Skeletal muscle tissue (tissue), 4 donors: ENCODE data around the gene CEP112. TPM values are rescaled to one million over a fixed set of nuclear protein-coding genes. Genes with fewer than 3 reads are reported as not detected.

Experiments
- H3K27ac ChIP-seq: one replicate; pipeline ENCODE4 v1.7.0; 2013; ENCODE audit warnings: mild to moderate bottlenecking, low read depth, low read length, inconsistent platforms
- H3K27me3 ChIP-seq, 3 donors: one replicate each; pipeline ENCODE4 v1.7.0; 2013; ENCODE audit warnings: low read length in 3 of 3; ENCODE audit not compliant: control insufficient read depth in 3 of 3, insufficient read depth in 3 of 3
- H3K36me3 ChIP-seq, 3 donors: one replicate each; pipeline ENCODE4 v1.7.0; 2013; ENCODE audit warnings: low read length in 3 of 3; ENCODE audit not compliant: control insufficient read depth in 3 of 3, insufficient read depth in 3 of 3
- H3K4me1 ChIP-seq, 3 donors: one replicate each; pipeline ENCODE4 v1.7.0; 2013; ENCODE audit warnings: low read length in 3 of 3, mild to moderate bottlenecking in 3 of 3; ENCODE audit not compliant: control insufficient read depth in 3 of 3, insufficient read depth in 3 of 3
- H3K4me3 ChIP-seq, 3 donors: one replicate each; pipeline ENCODE4 v1.7.0; 2013; ENCODE audit warnings: low read length in 3 of 3
- H3K9ac ChIP-seq, 3 donors: one replicate each; pipeline ENCODE4 v1.7.0; 2013; ENCODE audit warnings: low read length in 3 of 3, mild to moderate bottlenecking in 3 of 3, moderate library complexity in 2 of 3, low read depth in 1 of 3
- H3K9me3 ChIP-seq, 3 donors: one replicate each; pipeline ENCODE4 v1.7.0; 2013; ENCODE audit warnings: low read length in 3 of 3; ENCODE audit not compliant: control insufficient read depth in 3 of 3
- total RNA-seq: library from RNA; depleted of rRNA; stranded (reverse); fragments of >200 nt; gene quantifications from one replicate; pipeline ENCODE4 v1.2.3, GENCODE V29; 2014
- donor health status: Osteomylitis.

CEP112 gene
- total RNA-seq, 1 donor from 2014 or later, result 16.2 TPM

- H3K36me3 ChIP-seq, result peaks cover 0 to 6% (median 0%) of the 10 kb centered on the region in 3 donors
- no peak overlapping the region for H3K27ac ChIP-seq
- H3K9me3 ChIP-seq, result no peaks in the 10 kb centered on the region
Observed at GRCh38 chr17:66016231-66016630, 175.7 kb downstream of the CEP112 start.

GRCh38 chr17:66008680-66009079, 183.3 kb downstream of the CEP112 start:
- Histone ChIP-seq H3K9me3 (no peaks in the 10 kb centered on the region), H3K27ac (no peak overlapping the region), H3K36me3 (no peaks in the 10 kb centered on the region), H3K4me1 (no peaks in the 10 kb centered on the region), H3K9ac (no peak overlapping the region), H3K27me3 (no peaks in the 10 kb centered on the region), H3K4me3 (no peak overlapping the region)

More at GRCh38 chr17:66016231-66016630, 175.7 kb downstream of the CEP112 start:
- Histone ChIP-seq H3K27me3 (no peaks in the 10 kb centered on the region), H3K4me3 (no peak overlapping the region), H3K4me1 (no peaks in the 10 kb centered on the region), H3K9ac (no peak overlapping the region)

DNA sequence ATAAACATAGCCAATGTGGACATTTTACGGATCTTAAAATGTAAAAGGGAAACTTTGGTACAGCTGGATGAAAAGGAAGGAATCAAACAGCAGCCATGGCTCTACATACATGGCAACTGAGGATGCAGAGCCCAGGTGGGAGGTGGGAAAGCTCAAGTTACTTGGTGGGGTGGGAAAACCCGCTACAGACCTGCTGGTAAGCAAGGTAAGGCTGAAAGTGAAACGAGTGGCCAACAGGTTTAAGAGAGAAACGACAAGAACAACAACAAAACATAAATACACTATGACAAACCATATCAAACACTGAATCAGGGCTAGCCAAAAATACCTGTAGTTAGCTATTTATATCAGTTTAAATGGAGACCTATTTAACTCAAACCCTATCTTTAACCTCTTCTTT, 185.3 kb downstream of the CEP112 start:
- H3K4me3 ChIP-seq, result no peak overlapping the region
- no peaks in the 10 kb centered on the region for H3K36me3 ChIP-seq
- no peak overlapping the region for H3K9ac ChIP-seq
- no peaks in the 10 kb centered on the region for H3K9me3 ChIP-seq
- no peaks in the 10 kb centered on the region for H3K27me3 ChIP-seq
- H3K27ac ChIP-seq, result no peak overlapping the region
- H3K4me1 ChIP-seq, result no peaks in the 10 kb centered on the region

DNA sequence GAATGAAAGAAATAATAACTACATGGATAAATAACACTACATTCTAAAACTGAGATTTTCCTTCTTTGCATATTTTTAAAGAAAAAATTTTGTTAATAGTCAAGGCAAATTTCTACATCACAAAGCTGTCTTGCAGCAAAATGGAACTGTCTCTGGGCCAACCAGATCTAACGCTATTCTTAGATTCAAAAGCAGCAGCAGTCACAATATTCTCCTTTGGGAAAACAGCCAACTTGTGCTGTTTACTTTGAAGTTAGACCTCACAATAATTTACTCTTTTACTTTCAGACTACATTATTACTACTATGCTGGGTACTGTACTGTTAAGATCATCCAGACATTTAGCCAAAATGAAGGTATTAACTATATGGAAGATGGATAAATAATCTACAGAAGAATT, 189.1 kb downstream of the CEP112 start:
- Histone ChIP-seq H3K9me3 (no peaks in the 10 kb centered on the region), H3K36me3 (peaks cover 0 to 5% (median 4%) of the 10 kb centered on the region in 3 donors), H3K4me1 (no peaks in the 10 kb centered on the region), H3K27me3 (no peaks in the 10 kb centered on the region), H3K9ac (no peak overlapping the region), H3K27ac (no peak overlapping the region), H3K4me3 (no peak overlapping the region)

DNA sequence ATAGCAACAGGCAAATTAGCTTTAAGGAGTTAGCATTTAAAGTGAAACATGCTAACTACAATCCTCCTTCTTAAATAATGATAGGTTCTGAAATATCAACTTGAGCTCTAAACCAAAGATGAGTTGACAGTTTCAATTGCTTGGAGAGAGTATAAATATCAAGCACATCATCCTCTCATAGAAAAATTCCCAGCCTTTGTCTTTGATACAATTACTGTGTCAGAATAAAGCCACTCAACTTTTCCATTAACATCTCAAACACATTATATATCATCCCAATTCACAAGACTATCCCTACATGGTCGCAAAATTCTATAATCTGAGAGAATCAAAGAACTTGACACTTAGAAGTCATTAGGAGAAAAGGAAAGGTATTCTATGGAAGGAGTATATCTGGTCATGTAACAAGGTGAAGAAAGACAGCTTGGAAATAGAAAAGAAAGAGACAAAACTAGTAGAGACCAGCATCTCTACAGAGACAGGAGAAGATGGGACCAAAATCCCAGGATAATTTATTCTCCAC, 189.8 kb downstream of the CEP112 start:
- no peaks in the 10 kb centered on the region for H3K4me1 ChIP-seq
- H3K27me3 ChIP-seq, result no peaks in the 10 kb centered on the region
- no peaks in the 10 kb centered on the region for H3K9me3 ChIP-seq
- H3K36me3 ChIP-seq, result peaks cover 0 to 5% (median 4%) of the 10 kb centered on the region in 3 donors
- no peak overlapping the region for H3K4me3 ChIP-seq
- no peak overlapping the region for H3K9ac ChIP-seq
- H3K27ac ChIP-seq, result no peak overlapping the region

DNA sequence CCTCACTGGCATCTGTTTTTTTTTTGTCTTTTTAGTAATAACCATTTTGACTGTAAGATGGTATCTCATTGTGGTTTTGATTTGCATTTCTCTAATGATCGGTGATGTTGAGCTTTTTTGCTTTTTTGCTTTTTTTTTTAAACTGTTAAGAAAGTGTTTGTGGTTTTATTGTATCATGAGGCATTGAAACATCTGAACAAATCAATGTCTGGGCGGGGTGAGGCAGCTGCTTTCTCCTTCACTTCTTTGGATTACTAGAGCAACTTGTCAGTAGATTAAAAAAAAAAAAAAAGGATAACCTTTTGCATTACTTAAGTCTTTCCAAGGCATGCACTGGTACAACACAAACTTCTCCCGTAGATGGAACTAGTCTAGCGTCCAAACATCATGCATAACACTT, 191.7 kb downstream of the CEP112 start:
- H3K9me3 ChIP-seq, result no peaks in the 10 kb centered on the region
- H3K4me3 ChIP-seq, result no peak overlapping the region
- no peak overlapping the region for H3K27ac ChIP-seq
- H3K9ac ChIP-seq, result no peak overlapping the region
- no peaks in the 10 kb centered on the region for H3K27me3 ChIP-seq
- H3K36me3 ChIP-seq, result peaks cover 0 to 5% (median 4%) of the 10 kb centered on the region in 3 donors
- no peaks in the 10 kb centered on the region for H3K4me1 ChIP-seq

- Histone ChIP-seq H3K27me3 (no peaks in the 10 kb centered on the region), H3K4me1 (no peaks in the 10 kb centered on the region), H3K36me3 (peaks cover 0 to 5% (median 4%) of the 10 kb centered on the region in 3 donors), H3K9ac (no peak overlapping the region), H3K9me3 (no peaks in the 10 kb centered on the region), H3K27ac (no peak overlapping the region), H3K4me3 (no peak overlapping the region)
Observed at GRCh38 chr17:65998675-65999074, 193.3 kb downstream of the CEP112 start.

DNA sequence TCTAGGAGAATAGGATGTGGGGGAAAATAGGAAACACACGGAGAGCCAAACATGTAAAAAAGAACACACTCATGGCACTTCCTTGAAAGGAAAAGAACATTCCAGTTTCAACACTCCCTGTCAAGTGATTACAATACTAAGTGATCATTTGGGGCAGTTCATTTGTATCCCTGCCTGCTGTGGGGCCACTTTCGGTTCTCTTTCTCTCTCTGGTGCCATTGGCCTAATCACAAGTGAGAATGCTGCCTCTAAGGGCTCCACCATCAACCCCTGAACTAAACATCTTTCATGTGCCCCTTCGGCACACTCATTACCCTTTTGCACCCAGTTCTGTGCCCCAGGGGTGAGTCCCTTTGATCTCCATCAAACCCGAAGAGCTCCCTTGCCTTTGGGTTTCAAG, 197.3 kb downstream of the CEP112 start:
- no peak overlapping the region for H3K4me3 ChIP-seq
- H3K4me1 ChIP-seq, result no peaks in the 10 kb centered on the region
- no peaks in the 10 kb centered on the region for H3K27me3 ChIP-seq
- H3K9me3 ChIP-seq, result no peaks in the 10 kb centered on the region
- H3K27ac ChIP-seq, result no peak overlapping the region
- no peaks in the 10 kb centered on the region for H3K36me3 ChIP-seq
- H3K9ac ChIP-seq, result no peak overlapping the region

DNA sequence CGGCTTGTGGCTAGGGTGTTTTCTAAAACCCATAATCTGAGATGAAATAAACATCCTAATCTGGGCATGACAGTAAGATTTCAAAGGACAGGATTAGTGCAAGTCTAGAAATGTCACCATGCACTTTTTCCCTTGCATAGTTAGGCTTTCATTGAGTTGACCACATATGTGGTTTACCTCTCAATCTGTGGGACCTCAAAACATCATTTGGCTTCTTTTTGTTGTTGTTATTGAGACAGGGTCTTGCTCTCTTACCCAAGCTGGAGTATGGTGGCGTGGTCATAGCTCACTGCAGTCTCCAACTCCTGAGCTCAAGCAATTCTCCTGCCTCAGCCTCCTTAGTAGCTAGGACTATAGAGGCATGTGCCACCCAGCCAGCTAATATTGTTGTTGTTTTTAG, 197.8 kb downstream of the CEP112 start:
- H3K9me3 ChIP-seq, result no peaks in the 10 kb centered on the region
- no peaks in the 10 kb centered on the region for H3K4me1 ChIP-seq
- no peaks in the 10 kb centered on the region for H3K36me3 ChIP-seq
- no peaks in the 10 kb centered on the region for H3K27me3 ChIP-seq
- no peak overlapping the region for H3K4me3 ChIP-seq
- no peak overlapping the region for H3K9ac ChIP-seq
- H3K27ac ChIP-seq, result no peak overlapping the region

- Histone ChIP-seq H3K27me3 (no peaks in the 10 kb centered on the region), H3K9ac (no peak overlapping the region), H3K4me3 (no peak overlapping the region), H3K4me1 (no peaks in the 10 kb centered on the region), H3K9me3 (no peaks in the 10 kb centered on the region), H3K27ac (no peak overlapping the region), H3K36me3 (no peaks in the 10 kb centered on the region)
Observed at GRCh38 chr17:65990593-65990992, 201.3 kb downstream of the CEP112 start.

GRCh38 chr17:65988451-65988850, 203.5 kb downstream of the CEP112 start:
- no peaks in the 10 kb centered on the region for H3K4me1 ChIP-seq
- no peak overlapping the region for H3K27ac ChIP-seq
- H3K9ac ChIP-seq, result no peak overlapping the region
- H3K27me3 ChIP-seq, result no peaks in the 10 kb centered on the region
- H3K9me3 ChIP-seq, result no peaks in the 10 kb centered on the region
- H3K36me3 ChIP-seq, result no peaks in the 10 kb centered on the region
- H3K4me3 ChIP-seq, result no peak overlapping the region
